OCI-LY7 (cell line): ENCODE results near the gene B4GALNT4. TPM values are rescaled to one million over a fixed set of nuclear protein-coding genes. Genes with fewer than 3 reads are reported as not detected.
"Not testable (repeated sequence)": the region's sequence is repeated elsewhere in the genome, so short reads cannot be mapped to it uniquely, and the experiment has no call there.

Experiments
- BruUV-seq: library from RNA; stranded (reverse); fragments of 400-500 nt; replicated peaks from 2 replicates; lab custom pipeline; 2021; lab: Mats Ljungman, UMichigan
- CTCF ChIA-PET: fragments of 300-600 bp; sonication (Branson Sonifier 250); formaldehyde crosslinking; loops from one replicate; lab custom pipeline; 2022; ENCODE audit warnings: antibody characterized with exemption; ENCODE audit not compliant: unreplicated experiment; lab: Charles Lee
- POLR2A ChIA-PET: fragments of 300-600 bp; sonication (Branson Sonifier 250); formaldehyde crosslinking; loops from one replicate; lab custom pipeline; 2022; ENCODE audit warnings: antibody characterized with exemption; lab: Charles Lee
- DNase-seq: peaks from one replicate; pipeline ENCODE4 v3.0.0-alpha.2; 2015; ENCODE audit warnings: low spot score
- H2AFZ ChIP-seq: fragments of 200-600 bp; sonication (generic), shearing (Covaris generic); 2 replicates; pipeline ENCODE4 v1.6.1; 2014; ENCODE audit warnings: mild to moderate bottlenecking, antibody characterized with exemption, low read length, moderate library complexity
- H3K27ac ChIP-seq: fragments of 200-600 bp; sonication (generic); 2 replicates; pipeline ENCODE4 v1.5.1; 2014; ENCODE audit warnings: mixed run types, low read depth, mild to moderate bottlenecking, moderate library complexity, low read length, inconsistent platforms; ENCODE audit not compliant: poor library complexity, severe bottlenecking
- H3K36me3 ChIP-seq: fragments of 200-600 bp; sonication (generic); 2 replicates; pipeline ENCODE4 v1.6.1; 2014; ENCODE audit warnings: mild to moderate bottlenecking, antibody characterized with exemption, low read length, moderate library complexity, mixed read lengths; ENCODE audit not compliant: insufficient read depth
- H3K4me1 ChIP-seq: fragments of 200-600 bp; sonication (generic); 2 replicates; pipeline ENCODE4 v1.5.1; 2014; ENCODE audit warnings: mild to moderate bottlenecking, low read length; ENCODE audit not compliant: insufficient read depth, poor library complexity, severe bottlenecking
- H3K4me2 ChIP-seq: fragments of 200-600 bp; sonication (generic); 2 replicates; pipeline ENCODE4 v1.6.1; 2014; ENCODE audit warnings: mild to moderate bottlenecking, low read length
- H3K4me3 ChIP-seq: fragments of 200-600 bp; sonication (generic); 2 replicates; pipeline ENCODE4 v1.5.1; 2014; ENCODE audit warnings: mild to moderate bottlenecking, low read depth, low read length; ENCODE audit not compliant: poor library complexity, severe bottlenecking
- H3K79me2 ChIP-seq: fragments of 200-600 bp; sonication (generic); 2 replicates; pipeline ENCODE4 v1.6.1; 2016; ENCODE audit warnings: low read depth, mild to moderate bottlenecking, low read length, moderate library complexity, mixed read lengths; ENCODE audit not compliant: insufficient read depth
- H3K9me2 ChIP-seq: fragments of 200-600 bp; sonication (generic); 2 replicates; pipeline ENCODE4 v1.6.1; 2016; ENCODE audit warnings: mild to moderate bottlenecking, low read length, mixed read lengths; ENCODE audit not compliant: insufficient read depth
- H3K9me3 ChIP-seq: fragments of 200-600 bp; sonication (generic); 2 replicates; pipeline ENCODE4 v1.6.1; 2014; ENCODE audit warnings: mild to moderate bottlenecking, mixed run types, low read length, mixed read lengths
- H4K20me1 ChIP-seq: fragments of 200-600 bp; sonication (generic); 2 replicates; pipeline ENCODE4 v1.6.1; 2014; ENCODE audit warnings: mild to moderate bottlenecking, antibody characterized with exemption, low read length, moderate library complexity, mixed read lengths; ENCODE audit not compliant: insufficient read depth
- EZH2phosphoT487 ChIP-seq: fragments of 200-600 bp; sonication (generic); IDR thresholded peaks from 2 replicates; pipeline ENCODE4 v1.6.1; 2018; ENCODE audit warnings: low read depth, borderline replicate concordance, mild to moderate bottlenecking, mixed run types, antibody characterized with exemption, low read length, moderate library complexity, mixed read lengths
- intact Hi-C: fragments of 100-400 bp; cut with micrococcal nuclease; formaldehyde crosslinking; loops from one replicate; pipeline ENCODE4 v1.10.0; 2022; ENCODE audit not compliant: unreplicated experiment
- total RNA-seq, 2 experiments: library from RNA; depleted of rRNA in 1 of 2; stranded (reverse); fragments of >200 nt in 1 of 2; shearing (Covaris generic) in 1 of 2; gene quantifications; 2 replicates each; pipeline ENCODE4 v1.2.3, GENCODE V29; 2014 to 2022
- TF ChIP-seq, protein P1 (sequence below): fragments of 200-600 bp; sonication (generic); conservative IDR thresholded peaks from 2 replicates; pipeline ENCODE4 v1.5.1; 2014; ENCODE audit warnings: mild to moderate bottlenecking, antibody characterized with exemption, low read length, moderate library complexity, mixed read lengths

The B4GALNT4 gene
- total RNA-seq, 2 experiments from 2014 or later, result not detected

DNA sequence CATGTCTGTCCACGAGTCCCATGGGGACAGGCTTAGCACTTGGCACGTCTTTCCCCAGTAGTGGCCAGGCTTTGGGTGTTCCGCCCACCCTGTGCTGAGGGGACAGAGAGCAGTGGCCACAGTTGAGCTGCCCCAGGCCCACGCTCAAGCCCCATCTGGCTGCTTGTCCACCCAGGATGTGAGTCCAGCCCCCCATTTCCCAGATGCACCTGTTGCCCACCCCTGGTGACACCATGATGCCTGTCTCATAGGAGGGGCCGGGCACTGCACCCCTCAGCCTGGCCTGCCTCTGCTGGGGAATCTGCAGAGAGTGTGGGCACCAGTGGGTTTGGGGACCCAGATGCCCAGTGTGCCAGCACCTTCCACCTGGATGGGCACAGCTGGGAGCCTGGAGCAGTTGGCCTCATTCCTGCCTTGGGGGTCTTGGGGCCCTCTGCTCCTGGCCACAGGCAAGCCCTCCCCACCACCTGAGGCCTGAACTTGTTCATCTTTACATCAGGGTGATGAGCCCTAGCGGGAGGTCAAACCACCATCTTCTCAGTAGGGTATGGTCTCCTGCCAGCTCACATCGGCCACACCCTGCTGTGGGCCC is 39.8 kb downstream of the B4GALNT4 start:
- Histone ChIP-seq H3K9me2 (no peaks in the 10 kb centered on the region), H3K36me3 (no peaks in the 10 kb centered on the region), H3K27ac (no peak overlapping the region), H3K4me1 (peaks cover 15% of the 10 kb centered on the region), H4K20me1 (no peaks in the 10 kb centered on the region), H3K9me3 (no peaks in the 10 kb centered on the region), H3K79me2 (no peaks in the 10 kb centered on the region), H3K4me3 (no peak overlapping the region), H2AFZ (no peak overlapping the region), H3K4me2 (no peak overlapping the region)
- no peak for TF ChIP-seq EZH2phosphoT487
- TF ChIP-seq, protein P1, sequence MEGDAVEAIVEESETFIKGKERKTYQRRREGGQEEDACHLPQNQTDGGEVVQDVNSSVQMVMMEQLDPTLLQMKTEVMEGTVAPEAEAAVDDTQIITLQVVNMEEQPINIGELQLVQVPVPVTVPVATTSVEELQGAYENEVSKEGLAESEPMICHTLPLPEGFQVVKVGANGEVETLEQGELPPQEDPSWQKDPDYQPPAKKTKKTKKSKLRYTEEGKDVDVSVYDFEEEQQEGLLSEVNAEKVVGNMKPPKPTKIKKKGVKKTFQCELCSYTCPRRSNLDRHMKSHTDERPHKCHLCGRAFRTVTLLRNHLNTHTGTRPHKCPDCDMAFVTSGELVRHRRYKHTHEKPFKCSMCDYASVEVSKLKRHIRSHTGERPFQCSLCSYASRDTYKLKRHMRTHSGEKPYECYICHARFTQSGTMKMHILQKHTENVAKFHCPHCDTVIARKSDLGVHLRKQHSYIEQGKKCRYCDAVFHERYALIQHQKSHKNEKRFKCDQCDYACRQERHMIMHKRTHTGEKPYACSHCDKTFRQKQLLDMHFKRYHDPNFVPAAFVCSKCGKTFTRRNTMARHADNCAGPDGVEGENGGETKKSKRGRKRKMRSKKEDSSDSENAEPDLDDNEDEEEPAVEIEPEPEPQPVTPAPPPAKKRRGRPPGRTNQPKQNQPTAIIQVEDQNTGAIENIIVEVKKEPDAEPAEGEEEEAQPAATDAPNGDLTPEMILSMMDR, result no peak
- POLR2A ChIA-PET, result interaction anchor here (0.6 kb wide), 1 partner anchor 52 kb away, joined by 3 read pairs; no protein-coding TSS in a partner anchor
- CTCF ChIA-PET, result no interaction called here
- intact Hi-C loops, result loop anchor here (5.0 kb wide), 1 partner anchor 98 kb away; the partner anchor contains the start of gene RNH1
- no TSS peak for BruUV-seq
- no peak for DNase-seq

DNA sequence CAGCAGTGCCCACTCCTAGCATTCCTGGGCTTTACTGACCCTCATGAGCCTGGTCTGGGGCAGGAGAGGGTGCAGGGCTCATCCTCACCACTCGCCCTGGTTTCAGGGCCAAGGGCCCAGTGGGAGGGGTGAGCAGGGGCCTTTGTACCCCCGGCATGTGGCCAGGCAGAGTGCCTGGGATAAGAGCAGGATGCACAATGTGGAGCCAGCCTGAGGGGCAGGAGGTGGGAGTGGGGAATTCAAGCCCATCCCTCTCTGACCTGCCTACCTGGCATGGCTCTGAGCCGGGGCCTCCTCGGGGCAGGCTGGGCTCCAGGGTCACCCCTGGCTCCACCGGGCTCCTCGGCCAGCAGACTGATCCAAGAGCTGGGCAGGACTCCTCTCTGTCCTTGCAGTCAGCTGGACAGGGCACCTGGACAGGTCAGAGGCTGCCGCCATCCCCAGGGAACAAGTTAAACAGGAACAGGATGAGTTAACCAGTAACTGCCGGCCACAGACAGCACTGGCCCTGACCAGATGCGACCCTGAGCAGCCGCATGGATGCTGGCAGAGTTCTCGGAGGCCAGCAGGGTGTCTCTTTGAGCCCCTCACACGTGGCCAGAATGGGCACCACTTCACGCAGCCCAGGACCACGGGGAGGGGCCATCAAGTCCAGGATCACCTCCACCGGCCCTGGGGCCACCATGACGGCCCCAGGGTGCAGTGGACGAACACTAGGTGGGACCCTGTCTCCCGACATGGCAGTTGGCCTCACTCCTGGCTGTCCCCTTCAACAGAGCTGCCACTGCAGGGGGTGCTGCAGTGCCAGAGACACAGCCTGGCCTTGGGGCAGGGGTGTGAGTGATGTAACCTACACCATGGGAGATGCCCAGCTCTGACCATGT is 40.5 kb downstream of the B4GALNT4 start:
- Histone ChIP-seq H3K4me3 (no peak overlapping the region), H2AFZ (no peak overlapping the region), H3K36me3 (no peaks in the 10 kb centered on the region), H4K20me1 (no peaks in the 10 kb centered on the region), H3K4me1 (peaks cover 22% of the 10 kb centered on the region), H3K79me2 (no peaks in the 10 kb centered on the region), H3K9me3 (no peaks in the 10 kb centered on the region), H3K27ac (no peak overlapping the region), H3K4me2 (no peak overlapping the region), H3K9me2 (no peaks in the 10 kb centered on the region)
- TF ChIP-seq, protein P1, result no peak
- TF ChIP-seq EZH2phosphoT487, result no peak
- no peak for DNase-seq
- ChIA-PET POLR2A (interaction anchor here (0.6 kb wide), 1 partner anchor 51 kb away, joined by 3 read pairs; no protein-coding TSS in a partner anchor), CTCF (no interaction called here)
- no TSS peak for BruUV-seq
- intact Hi-C loops, result loop anchor here (5.0 kb wide), 1 partner anchor 97 kb away; the partner anchor contains the start of gene RNH1

DNA sequence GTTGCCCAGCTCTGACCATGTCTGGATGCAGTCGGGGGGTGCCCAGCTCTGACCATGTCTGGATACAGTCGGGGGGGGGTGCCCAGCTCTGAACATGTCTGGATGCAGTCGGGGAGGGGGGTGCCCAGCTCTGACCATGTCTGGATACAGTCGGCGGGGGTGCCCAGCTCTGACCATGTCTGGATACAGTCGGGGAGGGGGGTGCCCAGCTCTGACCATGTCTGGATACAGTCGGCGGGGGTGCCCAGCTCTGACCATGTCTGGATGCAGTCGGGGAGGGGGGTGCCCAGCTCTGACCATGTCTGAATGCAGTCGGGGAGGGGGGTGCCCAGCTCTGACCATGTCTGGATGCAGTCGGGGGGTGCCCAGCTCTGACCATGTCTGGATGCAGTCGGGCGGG is 41.4 kb downstream of the B4GALNT4 start:
- H3K4me2 ChIP-seq, H3K36me3 ChIP-seq, H3K79me2 ChIP-seq, BruUV-seq, DNase-seq, H3K9me2 ChIP-seq, H3K27ac ChIP-seq, POLR2A ChIA-PET, H4K20me1 ChIP-seq, H3K9me3 ChIP-seq, H3K4me3 ChIP-seq, H2AFZ ChIP-seq, intact Hi-C loops, CTCF ChIA-PET: not testable (repeated sequence)
- peaks cover 31% of the 10 kb centered on the region for H3K4me1 ChIP-seq

DNA sequence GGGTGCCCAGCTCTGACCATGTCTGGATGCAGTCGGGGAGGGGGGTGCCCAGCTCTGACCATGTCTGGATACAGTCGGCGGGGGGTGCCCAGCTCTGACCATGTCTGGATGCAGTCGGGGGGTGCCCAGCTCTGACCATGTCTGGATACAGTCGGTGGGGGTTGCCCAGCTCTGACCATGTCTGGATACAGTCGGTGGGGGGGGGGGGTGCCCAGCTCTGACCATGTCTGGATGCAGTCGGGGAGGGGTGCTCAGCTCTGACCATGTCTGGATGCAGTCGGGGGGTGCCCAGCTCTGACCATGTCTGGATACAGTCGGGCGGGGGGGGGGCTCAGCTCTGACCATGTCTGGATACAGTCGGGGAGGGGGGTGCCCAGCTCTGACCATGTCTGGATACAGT is 42.2 kb downstream of the B4GALNT4 start:
- H3K4me3 ChIP-seq, H3K36me3 ChIP-seq, intact Hi-C loops, H4K20me1 ChIP-seq, H2AFZ ChIP-seq, DNase-seq, H3K9me3 ChIP-seq, H3K79me2 ChIP-seq, POLR2A ChIA-PET, BruUV-seq, H3K9me2 ChIP-seq, H3K27ac ChIP-seq, H3K4me2 ChIP-seq: not testable (repeated sequence)
- CTCF ChIA-PET, result interaction anchor here (0.7 kb wide), 1 partner anchor 11 kb away, joined by 10 read pairs; no protein-coding TSS in a partner anchor
- H3K4me1 ChIP-seq, result peaks cover 26% of the 10 kb centered on the region
